CD14-positive monocyte (primary cell): ENCODE measurements around the gene VARS1. TPM values are rescaled to one million over a fixed set of nuclear protein-coding genes. Genes with fewer than 3 reads are reported as not detected.
"Not testable (repeated sequence)": the region's sequence is repeated elsewhere in the genome, so short reads cannot be mapped to it uniquely, and the experiment has no call there.

Experiments
- DNase-seq, 3 donors: peaks; one replicate each; pipeline ENCODE4 v3.0.0-alpha.2; 2011 to 2022
- H2AFZ ChIP-seq: 2 replicates; pipeline ENCODE4 v1.6.0; 2012; ENCODE audit warnings: mild to moderate bottlenecking, low read depth, low read length, inconsistent platforms; ENCODE audit not compliant: insufficient read depth, poor library complexity, severe bottlenecking
- H3K27ac ChIP-seq, 2 donors: 1 replicate in 1 of 2; 2 replicates in 1 of 2; pipeline ENCODE4 v1.5.1; 2012 to 2013; ENCODE audit warnings: low read length in 2 of 2, control low read depth in 1 of 2, inconsistent platforms in 1 of 2, low read depth in 1 of 2, mild to moderate bottlenecking in 1 of 2
- H3K27me3 ChIP-seq, 2 donors: one replicate each; pipeline versions ENCODE4 v1.6.0 to v1.6.1; 2011 to 2013; ENCODE audit warnings: low read length in 2 of 2; ENCODE audit not compliant: control insufficient read depth in 2 of 2, insufficient read depth in 2 of 2
- H3K36me3 ChIP-seq, 2 donors: replicated peaks in 1 of 2; 1 replicate in 1 of 2; 2 replicates in 1 of 2; pipeline versions ENCODE4 v1.5.1 to v1.6.1; 2012 to 2013; ENCODE audit warnings: low read length in 2 of 2, control low read depth in 1 of 2, inconsistent platforms in 1 of 2, mild to moderate bottlenecking in 1 of 2; ENCODE audit not compliant: insufficient read depth in 2 of 2, control insufficient read depth in 1 of 2
- H3K4me1 ChIP-seq, 2 donors: 1 replicate in 1 of 2; 2 replicates in 1 of 2; pipeline versions ENCODE4 v1.5.1 to v1.6.1; 2012 to 2013; ENCODE audit warnings: low read length in 2 of 2, control low read depth in 1 of 2, inconsistent platforms in 1 of 2, mild to moderate bottlenecking in 1 of 2, moderate library complexity in 1 of 2; ENCODE audit not compliant: insufficient read depth in 2 of 2, control insufficient read depth in 1 of 2
- H3K4me2 ChIP-seq: replicated peaks from 2 replicates; pipeline ENCODE3; 2012; ENCODE audit warnings: low read length, moderate library complexity, mild to moderate bottlenecking; ENCODE audit not compliant: poor library complexity, severe bottlenecking; ENCODE audit errors: extremely low read depth
- H3K4me3 ChIP-seq, 3 experiments: fragments of 200-600 bp in 1 of 3; sonication (generic) in 1 of 3; replicated peaks in 1 of 3; 1 replicate in 2 of 3; 2 replicates in 1 of 3; pipeline ENCODE4 v1.5.1; 2011 to 2013; ENCODE audit warnings: low read length in 3 of 3, mild to moderate bottlenecking in 3 of 3, control low read depth in 2 of 3, low read depth in 2 of 3, inconsistent platforms in 1 of 3, moderate library complexity in 1 of 3
- H3K79me2 ChIP-seq: 2 replicates; pipeline ENCODE4 v1.6.0; 2012; ENCODE audit warnings: mild to moderate bottlenecking, control low read depth, inconsistent platforms, low read length, moderate library complexity; ENCODE audit not compliant: insufficient read depth
- H3K9ac ChIP-seq: 2 replicates; pipeline ENCODE4 v1.6.0; 2017; ENCODE audit warnings: low read length, mild to moderate bottlenecking; ENCODE audit not compliant: insufficient read depth, poor library complexity, severe bottlenecking
- H3K9me3 ChIP-seq, 2 donors: replicated peaks in 1 of 2; 1 replicate in 1 of 2; 2 replicates in 1 of 2; pipeline versions ENCODE4 v1.5.1 to v1.6.1; 2012 to 2013; ENCODE audit warnings: low read length in 2 of 2, control low read depth in 1 of 2; ENCODE audit not compliant: control insufficient read depth in 1 of 2, insufficient read depth in 1 of 2
- H4K20me1 ChIP-seq: 2 replicates; pipeline ENCODE4 v1.6.0; 2012; ENCODE audit warnings: mild to moderate bottlenecking, low read length, control low read depth, moderate library complexity; ENCODE audit not compliant: insufficient read depth
- H3K27ac Mint-ChIP-seq, 7 donors: one replicate each; pipeline ENCODE4 v1.8.0; 2020; ENCODE audit warnings: mild to moderate bottlenecking in 7 of 7, mixed read lengths in 7 of 7, moderate library complexity in 6 of 7, inconsistent platforms in 2 of 7
- H3K27me3 Mint-ChIP-seq, 3 donors: one replicate each; pipeline ENCODE4 v1.8.0; 2021 to 2022; ENCODE audit warnings: low read depth in 3 of 3, mild to moderate bottlenecking in 3 of 3, mixed read lengths in 3 of 3, moderate library complexity in 3 of 3, inconsistent platforms in 1 of 3
- H3K36me3 Mint-ChIP-seq, 2 donors: one replicate each; pipeline ENCODE4 v1.8.0; 2020; ENCODE audit warnings: mixed read lengths in 2 of 2, inconsistent platforms in 1 of 2, mild to moderate bottlenecking in 1 of 2
- H3K4me1 Mint-ChIP-seq: one replicate; pipeline ENCODE4 v1.8.0; 2020; ENCODE audit warnings: mild to moderate bottlenecking, mixed read lengths
- H3K4me3 Mint-ChIP-seq, 2 donors: one replicate each; pipeline ENCODE4 v1.8.0; 2020; ENCODE audit warnings: mild to moderate bottlenecking in 2 of 2, mixed read lengths in 2 of 2, moderate library complexity in 1 of 2
- H3K9me3 Mint-ChIP-seq, 7 donors: one replicate each; pipeline ENCODE4 v1.8.0; 2020 to 2022; ENCODE audit warnings: mixed read lengths in 7 of 7, mild to moderate bottlenecking in 6 of 7, moderate library complexity in 6 of 7, inconsistent platforms in 2 of 7
- CTCF ChIP-seq: fragments of 200-600 bp; IDR thresholded peaks from one replicate; pipeline ENCODE4 v1.8.0; 2022; ENCODE audit warnings: antibody characterized with exemption, mild to moderate bottlenecking
- WGBS: methylation state at CpG from one replicate; pipeline ENCODE4 v1.1.5; 2013; ENCODE audit warnings: missing lambda C conversion rate; ENCODE audit not compliant: insufficient coverage; 5-methylcytosine and 5-hydroxymethylcytosine counted together
- intact Hi-C, 2 donors: fragments of 100-400 bp; cut with micrococcal nuclease; formaldehyde crosslinking; loops; one replicate each; pipeline versions ENCODE4 v1.15.0 to v1.15.1; 2023
- polyA plus RNA-seq, 3 donors: library from polyadenylated mRNA; depleted of rRNA in 1 of 3; unstranded in 2 of 3; stranded (reverse) in 1 of 3; fragments of 300-500 nt in 2 of 3; fragments of >200 nt in 1 of 3; fragmentation: Illumina TruSeq in 2 of 3; gene quantifications; 1 replicate in 2 of 3; 2 replicates in 1 of 3; pipeline ENCODE4 v1.2.3, GENCODE V29; 2012 to 2021

VARS1 gene
- polyA plus RNA-seq, 3 donors = 22.2 to 28.9 (median 27.3) TPM

- H2AFZ ChIP-seq = peak overlapping the region; percentile 82
- H3K9ac ChIP-seq = peak overlapping the region; percentile 68
- intact Hi-C loops = no loop called here
- WGBS = 0% methylated on average over 10 of the region's 13 CpGs
- TF ChIP-seq CTCF = no peak
- Mint-ChIP-seq H3K4me3 (peak overlapping the region; percentile 94 to 95), H3K36me3 (no peaks in the 10 kb centered on the region), H3K9me3 (no peaks in the 10 kb centered on the region), H3K27ac (peak overlapping the region; percentile 96 to 99 (median 98)), H3K27me3 (peaks cover 0 to 2% (median 0%) of the 10 kb centered on the region in 3 donors), H3K4me1 (peaks cover 61% of the 10 kb centered on the region)
- H3K4me3 ChIP-seq = peak overlapping the region; percentile 41 to 86 (median 81)
- H3K27ac ChIP-seq = peak overlapping the region; percentile 69 to 82
- peak in 2 of 3 donors; percentile 39 to 49 for DNase-seq
- no peaks in the 10 kb centered on the region for H3K36me3 ChIP-seq
- H4K20me1 ChIP-seq = peaks cover 4% of the 10 kb centered on the region
- peaks cover 40% of the 10 kb centered on the region for H3K79me2 ChIP-seq
- H3K4me1 ChIP-seq = peaks cover 60 to 69% of the 10 kb centered on the region in 2 donors
- peak overlapping the region; percentile 83 for H3K4me2 ChIP-seq
- H3K27me3 ChIP-seq = no peaks in the 10 kb centered on the region
- H3K9me3 ChIP-seq = no peaks in the 10 kb centered on the region
These were observed 31.3 kb upstream of the VARS1 start for GRCh38 chr6:31826793-31827285.

- intact Hi-C loops = no loop called here
- DNase-seq = no peak
- no peak for TF ChIP-seq CTCF
- no CpG with 5 or more reads among the region's 4 CpGs for WGBS
- H3K9ac ChIP-seq = no peak overlapping the region
- Mint-ChIP-seq H3K9me3 (peaks cover 0 to 2% (median 0%) of the 10 kb centered on the region in 7 donors), H3K4me3 (no peak overlapping the region), H3K27ac (peak overlapping the region in 1 of 7 donors; percentile 97), H3K4me1 (peaks cover 58% of the 10 kb centered on the region), H3K27me3 (peaks cover 0 to 2% (median 0%) of the 10 kb centered on the region in 3 donors), H3K36me3 (no peaks in the 10 kb centered on the region)
- no peak overlapping the region for H3K4me2 ChIP-seq
- H3K27me3 ChIP-seq = no peaks in the 10 kb centered on the region
- H3K9me3 ChIP-seq = no peaks in the 10 kb centered on the region
- H4K20me1 ChIP-seq = peaks cover 4% of the 10 kb centered on the region
- no peaks in the 10 kb centered on the region for H3K36me3 ChIP-seq
- H2AFZ ChIP-seq = no peak overlapping the region
- H3K27ac ChIP-seq = no peak overlapping the region
- H3K79me2 ChIP-seq = peaks cover 36% of the 10 kb centered on the region
- peaks cover 58 to 69% of the 10 kb centered on the region in 2 donors for H3K4me1 ChIP-seq
- H3K4me3 ChIP-seq = no peak overlapping the region
These were observed 30.0 kb upstream of the VARS1 start for GRCh38 chr6:31825553-31825952.

- Histone ChIP-seq H3K4me1 (peaks cover 65 to 77% of the 10 kb centered on the region in 2 donors), H3K4me2 (peak overlapping the region; percentile 98), H3K79me2 (peaks cover 43% of the 10 kb centered on the region), H3K4me3 (peak overlapping the region in 1 of 3 experiments; percentile 33), H3K27ac (peak overlapping the region; percentile 37 to 43), H2AFZ (peak overlapping the region; percentile 4)
- Mint-ChIP-seq H3K4me3 (peak overlapping the region; percentile 56 to 80), H3K4me1 (peaks cover 67% of the 10 kb centered on the region), H3K27ac (peak overlapping the region; percentile 84 to 91 (median 87))
- H3K9me3 Mint-ChIP-seq, H3K9me3 ChIP-seq, H3K36me3 ChIP-seq, H3K9ac ChIP-seq, H3K27me3 ChIP-seq, intact Hi-C loops, H4K20me1 ChIP-seq, H3K27me3 Mint-ChIP-seq, H3K36me3 Mint-ChIP-seq: not testable (repeated sequence)
- DNase-seq = peak in 2 of 3 donors; percentile 31 to 46
- no CpG with 5 or more reads among the region's 9 CpGs for WGBS
These were observed 28.1 kb upstream of the VARS1 start for GRCh38 chr6:31823592-31824196.
